GM12892 (cell line): ENCODE results near the gene DDHD1.

Experiments
- POLR2A ChIP-seq: IDR thresholded peaks from 2 replicates; pipeline ENCODE4 v1.6.1; 2011; ENCODE audit warnings: low read depth, low read length, control low read depth
- POLR2AphosphoS5 ChIP-seq: IDR thresholded peaks from 2 replicates; pipeline ENCODE4 v1.6.1; 2011; ENCODE audit warnings: low read depth, low read length, control low read depth

GRCh38 chr14:53106768-53107167 is 46.4 kb downstream of the DDHD1 start:
- TF ChIP-seq POLR2AphosphoS5 (no peak), POLR2A (no peak)
